WI38 (cell line): ENCODE measurements around the gene UBE3B.
A peak's percentile ranks its signal among the peaks of the same experiment; 100 is the strongest.
"Not testable (repeated sequence)": the region's sequence is repeated elsewhere in the genome, so short reads cannot be mapped to it uniquely, and the experiment has no call there.

ENCODE experiments used
- H3K4me3 ChIP-seq: 2 replicates; pipeline ENCODE4 v1.5.1; 2011; ENCODE audit warnings: low read depth, mild to moderate bottlenecking, control low read depth, low read length
- CTCF ChIP-seq: IDR thresholded peaks from 2 replicates; pipeline ENCODE4 v1.5.1; 2012; ENCODE audit warnings: low read depth, mild to moderate bottlenecking, control low read depth, low read length

The UBE3B gene

GRCh38 chr12:109466305-109466704 is 11.1 kb upstream of the UBE3B start:
- no peak for TF ChIP-seq CTCF
- no peak overlapping the region for H3K4me3 ChIP-seq

GRCh38 chr12:109466821-109467220 is 10.6 kb upstream of the UBE3B start:
- no peak overlapping the region for H3K4me3 ChIP-seq
- no peak for TF ChIP-seq CTCF

GRCh38 chr12:109467978-109468676 is 9.3 kb upstream of the UBE3B start:
- H3K4me3 ChIP-seq = no peak overlapping the region
- no peak for TF ChIP-seq CTCF

GRCh38 chr12:109469517-109469916 is 7.9 kb upstream of the UBE3B start:
- TF ChIP-seq CTCF = no peak

GRCh38 chr12:109473006-109473405 is 4.4 kb upstream of the UBE3B start:
- no peak for TF ChIP-seq CTCF
- no peak overlapping the region for H3K4me3 ChIP-seq

More at GRCh38 chr12:109469517-109469916, 7.9 kb upstream of the UBE3B start:
- H3K4me3 ChIP-seq = no peak overlapping the region

- not testable (repeated sequence) for H3K4me3 ChIP-seq
These were observed 3.7 kb upstream of the UBE3B start for GRCh38 chr12:109473526-109474270.

- TF ChIP-seq CTCF = no peak
- peak overlapping the region; percentile 99 for H3K4me3 ChIP-seq
These were observed 2.3 kb upstream of the UBE3B start for GRCh38 chr12:109475121-109475520.
